Ammon's horn (tissue), 1 donor: ENCODE results near the gene KRTAP24-1.

Source experiments
- DNase-seq: peaks from one replicate; pipeline ENCODE4 v3.0.0-alpha.2; 2016; ENCODE audit warnings: low spot score

Gene KRTAP24-1, protein sequence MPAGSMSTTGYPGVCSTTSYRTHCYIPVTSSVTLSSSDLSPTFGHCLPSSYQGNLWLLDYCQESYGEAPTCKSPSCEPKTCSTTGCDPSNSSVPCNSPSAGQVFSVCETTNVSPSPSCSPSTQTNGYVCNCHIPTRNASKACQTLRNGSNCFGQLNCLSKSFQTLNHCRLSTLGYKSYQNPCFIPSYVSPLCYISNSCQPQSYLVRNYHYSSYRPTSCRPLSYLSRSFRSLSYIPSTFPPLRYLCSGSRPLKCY

DNA sequence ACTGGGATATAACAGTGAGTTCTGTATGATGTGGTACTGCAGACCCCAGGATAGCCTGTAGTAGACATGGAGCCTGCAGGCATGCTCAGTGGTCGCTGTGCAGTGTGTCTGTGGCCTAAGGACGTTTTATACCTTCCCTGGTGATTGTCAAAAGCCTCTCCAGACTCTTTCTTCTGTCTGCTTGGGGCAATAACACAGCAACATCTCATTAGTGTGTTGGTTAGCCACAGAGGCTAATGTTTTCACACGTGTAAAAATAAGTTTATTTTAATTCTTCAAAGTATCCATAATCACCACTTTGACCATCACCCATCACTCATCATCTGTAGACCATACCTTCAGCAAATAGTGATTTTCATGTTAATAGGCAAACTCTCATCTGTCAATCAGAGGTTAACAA, at the start of gene KRTAP24-1:
TSS of gene KRTAP24-1 (minus strand) at position 101 of the 400 bp plus-strand sequence. CDS start at position 83, 18 bp downstream.
- DNase-seq: no peak

DNA sequence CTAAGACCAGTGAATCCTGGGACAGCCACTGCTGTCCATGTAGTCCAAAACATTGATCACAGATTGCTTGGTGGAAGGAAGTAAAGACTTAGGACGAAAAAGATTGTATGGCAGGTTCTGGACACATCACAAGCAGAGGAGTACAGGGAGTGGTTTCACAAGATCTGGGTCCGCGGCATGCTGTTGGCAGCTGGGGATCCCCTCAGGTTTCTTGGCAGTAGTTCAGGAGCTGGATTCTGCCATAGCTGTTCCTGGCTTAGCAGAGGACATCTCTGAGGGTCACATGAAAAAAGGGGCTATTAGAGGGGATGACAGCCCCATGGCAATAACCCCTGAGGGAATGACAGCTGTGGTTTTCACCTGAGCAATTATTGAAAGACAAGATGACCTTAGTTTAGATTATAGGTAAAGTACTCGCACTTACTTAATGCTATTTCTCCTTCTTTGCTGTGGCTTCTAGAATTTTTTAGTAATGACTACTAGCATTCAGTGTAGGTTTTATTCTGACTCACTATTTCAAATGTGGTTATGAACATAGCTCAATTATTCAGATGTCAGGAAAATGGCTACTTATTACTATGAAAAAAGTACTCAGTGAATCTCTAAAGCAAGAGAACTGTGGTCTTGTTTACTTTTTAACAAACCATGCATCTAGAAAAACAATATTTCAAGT, 46.6 kb upstream of the KRTAP24-1 start:
- no peak for DNase-seq

DNA sequence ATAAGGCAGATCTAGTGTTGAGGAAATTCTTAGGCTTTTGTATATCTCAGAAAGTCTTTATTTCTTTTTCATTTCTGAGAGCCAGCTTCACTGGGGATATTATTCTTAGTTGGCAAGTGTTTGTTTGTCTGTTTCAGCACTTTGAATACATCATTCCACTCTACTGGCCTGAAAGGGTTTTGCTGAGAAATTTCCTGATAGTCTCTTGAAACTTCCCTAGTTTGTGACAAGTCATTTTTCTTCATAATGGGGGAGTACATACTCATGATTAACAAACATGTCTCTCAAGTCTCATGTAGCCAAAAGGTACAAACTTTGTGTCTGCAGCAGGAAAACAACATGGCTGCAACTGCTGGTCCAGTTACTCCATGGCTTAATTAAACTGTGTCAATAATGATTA, 43.6 kb upstream of the KRTAP24-1 start:
- DNase-seq: no peak

DNA sequence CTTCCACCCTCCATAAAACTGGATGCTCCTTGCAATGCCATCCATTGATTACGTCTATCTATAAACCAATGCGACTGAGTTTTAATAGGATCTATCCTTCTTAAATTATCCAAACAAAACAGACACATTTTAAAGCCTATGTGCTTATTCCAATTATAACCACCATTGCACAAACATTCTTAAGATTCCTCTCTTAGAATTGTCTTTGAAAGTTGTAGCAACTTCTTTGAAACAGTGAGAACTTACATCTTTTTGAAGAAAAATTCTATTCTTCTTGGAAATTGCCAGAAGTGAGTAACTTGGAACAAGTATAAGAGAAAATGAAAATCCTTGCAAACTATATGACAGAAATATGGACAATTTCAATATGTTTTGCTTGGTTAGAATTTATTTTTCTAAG, 37.5 kb upstream of the KRTAP24-1 start, which contains the start of gene KRTAP26-1:
TSS of gene KRTAP26-1 (minus strand) at position 101 of the 400 bp plus-strand sequence. CDS start 280 bp downstream, outside the sequence.
- DNase-seq: no peak

DNA sequence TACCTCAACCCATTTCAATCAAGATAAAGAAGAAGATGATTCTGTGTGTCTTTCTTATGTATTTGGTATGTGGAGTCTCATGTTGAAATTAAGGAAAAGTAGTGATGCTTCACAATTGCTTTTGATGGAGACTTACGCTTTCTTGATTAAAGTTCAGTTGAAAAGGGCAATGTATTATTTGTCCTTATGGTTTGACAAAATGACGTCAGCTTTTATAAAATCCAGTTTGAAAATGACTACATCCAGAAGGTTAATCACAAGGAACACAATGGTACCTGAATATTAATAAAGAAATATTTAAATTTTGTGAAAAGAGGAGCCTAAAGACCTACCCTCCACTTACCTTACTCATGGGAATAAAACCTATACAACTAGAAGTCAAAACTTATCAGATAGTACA, 33.0 kb upstream of the KRTAP24-1 start:
- no peak for DNase-seq

DNA sequence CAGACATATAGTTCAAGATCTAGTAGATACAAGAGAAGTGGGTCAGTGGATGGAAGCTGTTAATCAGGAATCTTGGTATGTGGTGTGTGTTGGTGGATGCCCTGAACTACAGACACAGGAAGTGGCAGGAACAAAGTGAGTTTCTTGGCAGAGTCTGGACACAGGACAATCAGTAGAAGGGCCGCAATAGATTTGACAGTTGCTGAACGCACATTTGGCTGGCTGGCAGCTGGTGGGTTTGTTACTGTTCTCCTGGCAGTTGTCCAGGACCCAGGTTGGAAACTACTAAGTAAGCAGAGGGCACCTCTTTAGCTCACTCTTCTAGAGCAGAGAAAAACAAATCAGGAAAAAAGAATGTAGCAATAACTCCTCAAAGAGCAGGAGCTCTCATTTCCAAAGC, 24.1 kb upstream of the KRTAP24-1 start:
- no peak for DNase-seq

DNA sequence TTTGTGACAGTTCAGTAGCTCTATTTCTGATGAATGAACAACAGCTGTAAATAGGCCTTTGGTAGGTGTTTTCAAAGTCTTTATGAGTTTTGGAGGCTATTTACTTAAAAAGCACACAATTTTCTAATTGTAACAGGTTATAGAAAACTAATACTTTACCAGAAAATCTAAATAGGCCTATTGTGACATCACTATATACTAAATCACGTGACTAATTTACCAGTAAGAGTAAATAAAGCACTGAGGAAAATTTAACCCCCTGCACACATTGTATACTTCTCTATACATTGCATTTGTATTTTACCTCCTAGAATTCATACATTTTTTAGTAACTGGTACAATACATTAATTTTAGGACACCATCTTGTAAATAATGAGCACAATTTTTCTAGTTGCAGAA, 22.4 kb upstream of the KRTAP24-1 start:
- DNase-seq: no peak

DNA sequence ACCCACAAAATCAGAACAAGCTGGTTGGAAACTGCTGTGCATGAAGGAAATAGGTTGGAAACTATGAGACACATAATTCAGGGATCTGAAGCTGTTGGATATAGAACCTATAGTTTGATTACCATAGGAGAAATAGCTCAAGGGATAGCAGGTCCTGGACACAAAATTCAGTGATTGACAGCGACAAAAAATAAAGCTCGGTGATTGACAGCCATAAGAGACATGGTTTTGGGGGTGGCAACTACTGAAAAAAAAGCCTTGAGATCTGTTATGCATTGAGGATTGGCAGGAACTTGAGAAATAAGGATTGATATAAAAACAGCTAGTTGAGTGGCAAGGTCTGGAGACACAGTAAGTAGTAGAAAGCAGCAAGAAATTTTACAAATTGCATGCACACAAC, 6.5 kb upstream of the KRTAP24-1 start, which contains the start of gene KRTAP25-1:
TSS of gene KRTAP25-1 (minus strand) at position 300 of the 400 bp plus-strand sequence. CDS start at position 276, 24 bp downstream.
- DNase-seq: no peak

DNA sequence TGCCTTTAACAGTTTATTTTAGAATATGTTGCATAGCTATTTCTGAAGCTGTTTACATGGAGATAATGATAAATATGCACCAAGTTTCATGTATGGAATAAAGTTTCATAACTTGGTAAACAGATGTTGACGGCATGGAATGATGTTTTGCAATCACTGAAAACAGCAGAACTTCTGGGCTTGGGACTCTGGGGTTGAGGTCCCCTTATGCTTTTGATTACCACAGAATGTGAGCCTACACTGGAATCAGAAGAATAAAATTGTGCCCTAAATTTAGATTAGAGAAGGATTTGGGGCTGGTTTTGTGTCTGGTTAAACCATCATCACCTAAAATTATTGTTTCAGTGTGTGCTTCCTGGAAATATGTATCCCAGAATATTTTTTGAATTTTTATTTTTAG, 11.1 kb downstream of the KRTAP24-1 start:
- no peak for DNase-seq

DNA sequence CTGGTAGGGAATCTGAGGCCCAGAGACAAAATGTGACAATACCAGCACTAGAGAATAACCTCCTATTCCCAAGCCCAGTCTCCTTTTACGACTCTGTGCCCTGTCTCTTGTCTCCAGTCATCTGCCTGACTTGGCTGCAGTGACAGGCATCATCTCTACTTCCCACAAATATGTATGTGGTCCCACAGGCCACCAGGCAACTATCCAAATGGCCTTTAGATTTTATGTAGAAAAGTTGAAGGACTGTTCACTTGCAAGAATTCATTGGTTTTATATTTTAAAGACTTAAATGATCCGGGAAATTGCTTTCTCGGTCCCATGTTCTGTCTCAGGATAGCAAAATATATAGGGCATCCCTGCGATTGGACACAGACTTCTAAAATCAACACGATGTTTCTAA, 11.6 kb downstream of the KRTAP24-1 start:
- DNase-seq: no peak

DNA sequence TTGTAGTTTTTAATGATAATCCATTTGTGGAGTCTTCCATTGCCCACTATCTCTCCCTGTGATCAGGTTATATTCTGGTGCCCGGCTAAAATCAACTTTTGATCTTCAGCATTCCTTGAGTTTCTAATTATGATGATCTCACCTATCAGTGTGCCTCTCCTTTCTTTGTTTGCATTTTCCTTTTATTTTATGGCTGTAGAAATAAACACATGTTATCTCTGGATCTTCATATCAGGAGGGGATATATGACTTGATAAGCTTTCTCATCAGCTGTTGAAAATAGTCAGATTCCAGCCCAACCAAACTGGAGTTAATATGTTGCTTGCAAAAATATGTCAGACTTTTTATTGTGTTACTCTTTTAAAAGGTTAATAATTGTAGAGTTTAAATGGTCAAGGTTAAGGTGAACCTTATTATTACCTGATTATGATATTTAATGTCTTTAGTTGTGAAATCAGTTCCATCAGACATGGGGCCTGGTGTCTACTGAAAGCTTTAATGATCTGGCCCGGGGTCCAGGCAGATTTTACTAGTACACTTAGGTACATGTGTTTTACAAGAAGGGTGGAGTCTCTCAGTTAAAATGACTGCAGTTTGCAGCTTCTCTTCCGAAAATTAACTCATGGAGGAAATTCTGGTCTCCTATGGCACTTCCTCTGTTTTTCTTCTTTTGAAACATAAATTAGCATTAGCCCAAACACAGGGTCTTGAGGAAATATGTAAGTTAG, 12.8 kb downstream of the KRTAP24-1 start:
- DNase-seq: no peak

DNA sequence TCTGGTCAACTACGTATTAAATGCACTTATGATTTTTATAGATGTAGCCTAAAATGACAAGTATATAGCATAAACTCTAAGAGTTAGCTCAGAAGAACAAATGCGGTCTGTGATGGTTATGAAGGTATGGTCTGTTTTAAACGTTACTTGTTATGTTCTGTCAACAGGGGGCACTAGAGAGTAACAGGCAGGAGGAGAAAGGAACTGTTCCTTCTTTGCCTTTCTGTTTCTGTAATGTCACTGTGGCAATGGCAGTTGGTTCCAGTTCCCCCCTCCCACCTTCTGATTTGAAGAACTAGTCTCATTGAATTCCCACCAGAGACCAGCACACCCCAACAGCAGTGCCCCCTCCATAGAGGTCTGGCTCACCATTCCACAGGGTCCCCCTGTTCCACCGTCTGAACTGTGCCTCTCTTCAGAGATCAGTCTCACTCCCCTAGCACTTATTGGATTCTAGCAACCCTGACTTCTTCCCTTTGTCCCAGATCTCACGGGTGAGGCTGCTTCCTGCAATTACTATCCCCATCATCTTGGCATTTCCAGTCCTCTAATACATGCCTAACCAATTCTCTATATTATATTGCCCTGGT, 14.0 kb downstream of the KRTAP24-1 start:
- no peak for DNase-seq

DNA sequence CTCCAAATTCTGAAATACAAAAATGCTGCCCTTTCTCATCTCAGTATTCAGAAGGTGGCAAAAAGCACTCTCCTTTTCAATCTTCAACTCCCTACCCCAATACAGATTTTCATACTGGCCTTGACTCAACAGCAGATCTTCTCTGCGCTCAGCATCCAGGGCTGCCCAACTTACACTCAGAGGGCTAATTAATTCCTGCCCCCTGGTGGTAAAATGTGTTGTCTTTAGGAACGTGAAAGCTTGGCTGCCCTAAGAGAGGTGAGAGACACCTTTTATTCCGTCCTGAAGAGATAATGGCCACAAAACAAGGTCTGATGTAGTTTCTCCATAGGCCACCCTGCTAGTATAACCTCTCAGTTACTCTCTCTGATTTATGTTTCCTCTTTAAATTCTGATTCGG, 25.0 kb downstream of the KRTAP24-1 start:
- DNase-seq: no peak

DNA sequence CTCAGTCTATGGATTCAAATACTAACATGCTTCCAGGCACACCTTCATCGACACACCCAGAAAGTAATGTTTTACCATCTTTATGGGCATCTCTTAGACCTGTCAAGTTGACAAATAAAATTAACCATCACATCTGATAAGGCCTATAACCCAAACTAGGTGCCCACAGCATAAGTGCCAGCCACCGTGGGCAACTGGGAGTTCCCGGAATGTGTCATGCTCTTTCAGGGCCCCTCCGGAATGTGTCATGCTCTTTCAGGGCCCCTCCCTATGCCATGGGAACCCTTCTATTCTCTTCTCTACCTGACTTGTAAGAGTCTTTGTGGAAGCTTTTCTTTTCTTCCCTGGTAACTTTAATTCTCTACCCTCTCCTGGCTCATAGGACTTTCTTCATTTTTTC, 26.6 kb downstream of the KRTAP24-1 start:
- no peak for DNase-seq

DNA sequence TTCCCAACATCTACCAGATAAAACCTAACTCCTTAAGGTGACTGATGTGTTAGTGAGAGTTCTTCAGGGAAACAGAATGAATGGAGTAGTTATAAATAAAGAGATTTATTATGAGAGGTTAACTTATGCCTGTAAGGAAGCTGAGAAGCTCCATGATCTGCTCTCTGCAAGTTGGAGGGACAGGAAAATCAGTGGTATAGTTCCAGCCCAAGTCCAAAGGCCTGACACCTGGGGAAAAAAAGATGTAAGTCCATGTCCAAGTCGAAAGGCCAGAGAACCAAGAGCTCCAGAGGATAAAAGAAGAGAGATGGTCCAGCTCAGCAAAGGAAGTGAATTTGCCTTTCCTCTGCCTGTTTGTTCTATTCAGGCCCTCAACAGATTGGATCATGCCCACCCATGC, 27.1 kb downstream of the KRTAP24-1 start:
- DNase-seq: no peak

DNA sequence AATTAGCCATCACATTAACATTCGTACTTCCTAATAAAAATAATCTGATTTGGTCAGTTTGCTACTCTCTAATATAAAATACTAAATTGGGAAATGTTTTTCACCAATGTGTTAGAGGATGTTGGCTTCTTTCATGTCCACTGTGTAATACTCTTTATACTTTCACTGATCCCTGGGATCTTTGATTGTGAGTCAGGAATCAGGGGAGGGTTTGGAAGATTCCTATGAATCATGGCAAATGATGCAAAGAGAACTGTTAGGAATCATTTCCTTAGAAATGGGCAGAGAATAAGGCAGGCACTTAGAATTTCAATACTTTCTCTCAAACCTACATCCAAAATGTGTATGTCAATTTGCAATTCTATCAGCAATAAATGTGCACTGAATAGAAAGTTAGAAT, 31.0 kb downstream of the KRTAP24-1 start:
- no peak for DNase-seq

DNA sequence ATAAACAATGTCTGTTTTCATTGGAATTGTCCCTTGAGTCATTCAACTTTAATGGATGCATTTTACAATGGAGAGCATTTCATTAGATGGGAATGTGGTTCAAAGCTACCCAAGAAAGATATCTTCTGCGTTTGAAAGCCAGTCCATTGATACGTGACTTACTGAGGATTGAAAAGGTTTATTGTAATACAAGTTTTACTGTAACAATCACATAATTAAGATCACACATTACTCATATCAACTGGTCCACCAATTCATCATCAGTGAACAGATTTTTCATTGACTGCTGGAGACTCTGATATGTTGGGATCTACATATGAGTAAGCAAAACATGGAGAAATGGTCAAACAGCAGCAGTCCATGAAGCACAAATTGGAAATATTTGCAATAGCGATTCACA, 32.8 kb downstream of the KRTAP24-1 start:
- no peak for DNase-seq

DNA sequence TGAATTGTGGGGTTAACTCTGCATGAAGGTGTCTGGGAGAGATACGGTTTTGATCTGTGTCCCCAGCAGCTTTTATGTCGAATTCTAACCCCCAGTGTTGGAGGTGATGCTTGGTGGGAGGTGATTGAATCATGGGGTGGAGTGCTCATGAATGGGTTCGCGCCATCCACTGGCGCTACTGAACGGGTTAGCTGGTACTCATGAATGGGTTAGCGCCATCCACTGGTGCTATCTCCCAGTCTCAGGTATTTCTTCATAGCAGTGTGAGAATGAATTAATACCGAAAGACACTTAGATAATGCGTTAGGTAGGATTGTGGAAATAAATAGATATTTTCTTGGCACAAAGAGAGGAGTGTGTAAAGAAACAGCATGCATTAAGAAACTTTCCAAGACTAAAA, 33.9 kb downstream of the KRTAP24-1 start:
- no peak for DNase-seq

DNA sequence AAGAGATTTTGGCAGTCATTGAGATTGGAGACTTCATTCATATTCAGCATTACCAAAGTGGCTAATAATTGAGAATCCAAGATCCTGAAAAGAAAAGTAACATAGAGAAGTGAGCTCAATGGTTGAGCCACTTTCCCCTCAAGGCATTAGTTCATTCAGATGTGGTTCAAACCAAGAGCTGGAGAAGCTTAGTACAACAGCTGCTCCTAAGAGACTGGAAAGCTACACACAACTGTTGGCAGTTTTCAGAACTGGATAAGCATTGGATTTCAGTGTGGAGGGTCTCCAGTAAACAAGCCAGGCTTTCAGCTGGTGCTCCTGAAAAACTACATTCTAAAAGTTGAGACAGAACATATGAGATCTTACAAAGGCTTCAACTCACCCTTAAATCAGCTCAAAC, 37.7 kb downstream of the KRTAP24-1 start:
- no peak for DNase-seq

DNA sequence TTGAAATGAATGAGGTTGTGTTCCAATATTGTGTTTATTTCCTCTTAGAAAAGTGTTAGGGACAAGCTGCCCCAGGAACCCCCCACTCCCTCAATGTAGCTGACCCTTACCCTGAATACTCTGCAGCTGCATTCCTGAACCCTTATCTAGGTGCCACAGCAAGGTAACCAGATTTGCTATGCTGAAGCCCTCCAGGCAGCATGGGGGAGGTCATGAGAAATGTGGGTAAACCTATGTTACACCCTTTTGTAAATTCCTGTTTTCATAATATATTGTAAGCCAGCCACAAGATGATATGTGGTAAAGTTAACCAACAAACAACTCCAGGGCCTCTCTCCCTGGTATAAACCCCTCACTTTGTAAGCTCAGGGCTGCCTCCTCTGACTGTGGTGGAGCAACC, 39.1 kb downstream of the KRTAP24-1 start:
- DNase-seq: no peak

DNA sequence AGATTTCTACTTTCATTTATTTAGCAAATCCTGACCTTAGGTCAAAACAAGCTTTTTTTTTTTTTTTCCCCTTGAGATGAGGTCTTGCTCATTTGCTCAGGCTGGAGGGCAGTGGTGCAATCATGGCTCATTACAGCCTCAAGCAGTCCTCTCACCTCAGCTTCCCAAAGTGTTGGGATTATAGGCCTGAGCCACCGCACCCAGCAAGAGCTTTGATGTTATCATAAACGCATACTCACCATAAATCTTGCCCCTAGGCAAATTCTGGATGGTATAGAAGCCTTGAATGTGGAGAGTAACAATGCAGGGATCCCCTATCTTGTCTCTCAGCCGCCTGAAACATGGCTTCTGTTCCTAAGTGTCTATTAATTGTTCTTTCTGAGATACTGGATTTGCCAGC, 42.1 kb downstream of the KRTAP24-1 start:
- DNase-seq: no peak

DNA sequence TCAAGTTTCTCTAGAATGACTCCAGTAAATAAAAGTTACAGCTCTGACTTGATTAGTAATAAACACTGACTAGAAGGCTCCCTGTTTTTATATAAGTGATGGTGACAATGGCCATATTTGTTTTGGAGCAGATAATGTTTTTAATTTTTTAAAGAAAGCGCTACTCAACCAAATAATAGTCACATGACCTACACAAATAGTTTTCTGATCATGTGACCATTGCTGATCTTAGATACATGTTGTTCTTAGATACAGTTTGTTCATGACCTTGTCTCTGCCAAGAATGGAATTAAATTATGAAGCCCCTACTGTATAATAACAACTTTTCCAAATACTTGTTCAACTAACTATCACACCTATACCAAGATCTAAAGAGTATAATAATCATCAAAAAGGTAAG, 44.6 kb downstream of the KRTAP24-1 start:
- no peak for DNase-seq

DNA sequence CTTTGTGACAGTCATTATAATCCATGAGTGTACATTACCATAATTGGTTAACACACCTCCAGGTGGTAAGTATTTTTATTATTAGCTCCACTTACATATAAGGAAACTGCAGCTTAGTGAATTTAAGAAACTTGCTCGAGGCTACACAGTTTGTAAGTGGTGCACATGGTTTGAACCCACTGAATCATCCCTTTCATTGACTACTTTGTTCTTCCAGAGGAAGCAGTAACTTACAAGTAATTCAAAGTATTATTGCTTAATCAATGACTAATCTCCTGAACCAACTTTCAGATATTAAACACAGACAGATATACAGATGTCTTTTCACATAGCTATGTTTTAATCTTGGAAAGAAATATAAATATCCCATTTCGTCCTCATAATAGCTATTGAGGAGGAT, 48.1 kb downstream of the KRTAP24-1 start:
- no peak for DNase-seq
